ENCODE data around the gene MAP3K6.

MAP3K6 gene

GRCh38 chr1:27380224-27380623 lies 13.5 kb upstream of the MAP3K6 start:
- TF ChIP-seq CTCF (IDR thresholded peaks at IDR 0.05; ENCODE audit: low read depth, low read length, missing control alignments): no peak
- no peak overlapping the region for H3K4me3 ChIP-seq (ENCODE audit: low read depth, low read length)
- no peak for DNase-seq (ENCODE audit: low read depth)

GRCh38 chr1:27379564-27380122 lies 12.9 kb upstream of the MAP3K6 start:
- DNase-seq (ENCODE audit: low read depth): no peak
- H3K4me3 ChIP-seq (ENCODE audit: low read depth, low read length): no peak overlapping the region
- no peak for TF ChIP-seq CTCF (IDR thresholded peaks at IDR 0.05; ENCODE audit: low read depth, low read length, missing control alignments)

- H3K4me3 ChIP-seq (ENCODE audit: low read depth, low read length): no peak overlapping the region
- no peak for DNase-seq (ENCODE audit: low read depth)
- no peak for TF ChIP-seq CTCF (IDR thresholded peaks at IDR 0.05; ENCODE audit: low read depth, low read length, missing control alignments)
Observed at GRCh38 chr1:27377760-27378495, 11.2 kb upstream of the MAP3K6 start.

- no peak for DNase-seq (ENCODE audit: low read depth)
- no peak within 1 kb of the TSS for H3K4me3 ChIP-seq (ENCODE audit: low read depth, low read length)
- no peak for TF ChIP-seq CTCF (IDR thresholded peaks at IDR 0.05; ENCODE audit: low read depth, low read length, missing control alignments)
Observed at GRCh38 chr1:27374362-27375086, 7.8 kb upstream of the MAP3K6 start, which contains the start of gene FCN3. TSS of gene FCN3 (minus strand) at chr1:27374824. CDS start at chr1:27374818, 6 bp downstream.

- no peak for DNase-seq (ENCODE audit: low read depth)
- no peak overlapping the region for H3K4me3 ChIP-seq (ENCODE audit: low read depth, low read length)
- peak; percentile 41 for TF ChIP-seq CTCF (IDR thresholded peaks at IDR 0.05; ENCODE audit: low read depth, low read length, missing control alignments)
Observed at GRCh38 chr1:27372808-27373690, 6.3 kb upstream of the MAP3K6 start.

GRCh38 chr1:27372022-27372807 lies 5.5 kb upstream of the MAP3K6 start:
- no peak overlapping the region for H3K4me3 ChIP-seq (ENCODE audit: low read depth, low read length)
- DNase-seq (ENCODE audit: low read depth): no peak
- no peak for TF ChIP-seq CTCF (IDR thresholded peaks at IDR 0.05; ENCODE audit: low read depth, low read length, missing control alignments)

Data from GM12864 (cell line).